ENCODE measurements around the gene EEF1AKMT2.

GRCh38 chr10:124710266-124710881 lies 81.3 kb downstream of the EEF1AKMT2 start:
- TF ChIP-seq POLR2A (IDR thresholded peaks at IDR 0.05) (no peak), CTCF (IDR thresholded peaks at IDR 0.05) (no peak)

Data from Peyer's patch (tissue), 4 donors.